A549 (cell line): Measurements from ENCODE around the gene PDGFRA. TPM values are rescaled to one million over a fixed set of nuclear protein-coding genes. Genes with fewer than 3 reads are reported as not detected.

ENCODE experiments used
- ATAC-seq, 2 experiments: fragments of 200-7000 bp in 1 of 2; fragments of >200 bp in 1 of 2; cut with Nextera tagmentation in 1 of 2; cut with Tn5 transposase in 1 of 2; 3 replicates each; pipeline versions ENCODE4 v1.8.0 to v1.9.1; 2018 to 2020; ENCODE audit warnings: mild to moderate bottlenecking in 1 of 2, moderate library complexity in 1 of 2
- CTCF ChIA-PET: fragments of 300-600 bp; sonication (Branson Sonifier 250); formaldehyde crosslinking; extraction: SDS; loops from one replicate; lab custom pipeline; 2021; ENCODE audit warnings: antibody characterized with exemption, inconsistent platforms; lab: Yijun Ruan, JAX
- POLR2A ChIA-PET: fragments of 350-600 bp; formaldehyde crosslinking; extraction: SDS; loops from one replicate; lab custom pipeline; 2021; ENCODE audit warnings: antibody characterized with exemption, inconsistent platforms; lab: Yijun Ruan, JAX
- DNase-seq, 2 experiments: peaks; one replicate each; pipeline versions ENCODE4 v3.0.0 to v3.0.0-alpha.2; 2011 to 2016; ENCODE audit warnings: low read depth in 1 of 2, low spot score in 1 of 2
- FAIRE-seq: peaks from 2 replicates; lab custom pipeline; 2011; peaks lifted over from hg19 to GRCh38; lab: Jason Lieb, UNC
- H3K27ac ChIP-seq, 2 experiments: fragments of >200 bp; sonication (Bioruptor Twin); formaldehyde crosslinking; 3 replicates each; pipeline ENCODE4 v1.5.1; 2016 to 2017
- H3K4me1 ChIP-seq: fragments of >200 bp; sonication (Bioruptor Twin); formaldehyde crosslinking; 3 replicates; pipeline ENCODE4 v1.6.1; 2016
- H3K4me2 ChIP-seq: fragments of >200 bp; sonication (Bioruptor Twin); formaldehyde crosslinking; 3 replicates; pipeline ENCODE4 v1.6.1; 2016
- H3K4me3 ChIP-seq: fragments of >200 bp; sonication (Bioruptor Twin); formaldehyde crosslinking; 3 replicates; pipeline ENCODE4 v1.5.1; 2016
- H3K9me3 ChIP-seq: fragments of >200 bp; sonication (Bioruptor Twin); formaldehyde crosslinking; 3 replicates; pipeline ENCODE4 v1.6.1; 2016
- BHLHE40 ChIP-seq: IDR thresholded peaks from 2 replicates; pipeline ENCODE4 v1.6.1; 2012; ENCODE audit warnings: low read depth, low read length, inconsistent platforms
- HOXB13 ChIP-seq: fragments of 250-450 bp; sonication (Bioruptor Pico); IDR thresholded peaks from 2 replicates; pipeline ENCODE4 v1.5.0; 2020; ENCODE audit warnings: low read depth, mild to moderate bottlenecking, moderate library complexity
- HOXB5 ChIP-seq: fragments of 250-450 bp; sonication (Bioruptor Pico); IDR thresholded peaks from 2 replicates; pipeline ENCODE4 v1.5.0; 2020; ENCODE audit warnings: mild to moderate bottlenecking, moderate library complexity
- MAFK ChIP-seq: fragments of 450-650 bp; IDR thresholded peaks from 2 replicates; pipeline ENCODE4 v1.6.1; 2014; ENCODE audit not compliant: partially characterized antibody
- MYC ChIP-seq: IDR thresholded peaks from 2 replicates; pipeline ENCODE4 v1.6.1; 2012; ENCODE audit warnings: mild to moderate bottlenecking, inconsistent platforms, low read length, improper control_type of control experiment, borderline replicate concordance
- NFE2L2 ChIP-seq: fragments of 150-350 bp; conservative IDR thresholded peaks from 2 replicates; pipeline ENCODE4 v1.6.1; 2014; ENCODE audit warnings: low read length
- NR3C1 ChIP-seq: fragments of >200 bp; sonication (Bioruptor Twin); formaldehyde crosslinking; IDR thresholded peaks from 3 replicates; pipeline ENCODE4 v1.6.1; 2017
- RARB ChIP-seq: fragments of 250-450 bp; sonication (Bioruptor Pico); IDR thresholded peaks from 2 replicates; pipeline ENCODE4 v1.8.0; 2021; ENCODE audit warnings: mild to moderate bottlenecking, moderate library complexity
- RFX5 ChIP-seq: fragments of 450-650 bp; IDR thresholded peaks from 2 replicates; pipeline ENCODE4 v1.7.1; 2014; ENCODE audit warnings: antibody characterized with exemption, mild to moderate bottlenecking, moderate library complexity
- SMC3 ChIP-seq: fragments of >200 bp; sonication (Bioruptor Twin); formaldehyde crosslinking; IDR thresholded peaks from 3 replicates; pipeline ENCODE4 v1.6.1; 2018; ENCODE audit warnings: inconsistent platforms
- ZNF302 ChIP-seq: fragments of 250-450 bp; sonication (Bioruptor Pico); IDR thresholded peaks from 2 replicates; pipeline ENCODE4 v1.9.0; 2021; ENCODE audit warnings: inconsistent platforms, mild to moderate bottlenecking, moderate library complexity
- WGBS: methylation state at CpG from one replicate; pipeline ENCODE4 v1.1.6; 2017; ENCODE audit errors: missing lambda C conversion rate; 5-methylcytosine and 5-hydroxymethylcytosine counted together
- polyA plus RNA-seq, 4 experiments: library from polyadenylated mRNA; depleted of rRNA in 3 of 4; stranded (reverse); fragments of >200 nt; fragmentation: RNase III in 1 of 4; extraction: RNeasy Plus Mini Kit Qiagen cat#74134 plus additional on column Dnase treatment in 1 of 4; gene quantifications; 2 replicates in 3 of 4; 3 replicates in 1 of 4; pipeline ENCODE4 v1.2.3, GENCODE V29; 2011 to 2017
- TF ChIP-seq, protein P1 (sequence below): fragments of >200 bp; sonication (Bioruptor Twin); formaldehyde crosslinking; IDR thresholded peaks from 3 replicates; pipeline ENCODE4 v1.5.1; 2016
- TF ChIP-seq, protein P2 (sequence below): fragments of >200 bp; sonication (Bioruptor Twin); formaldehyde crosslinking; IDR thresholded peaks from 2 replicates; pipeline ENCODE4 v1.6.1; 2016
- TF ChIP-seq, protein P3 (sequence below): fragments of 150-350 bp; IDR thresholded peaks from 2 replicates; pipeline ENCODE4 v1.6.1; 2014; ENCODE audit warnings: low read depth, mild to moderate bottlenecking, low read length
- TF ChIP-seq, protein P4 (sequence below): fragments of >200 bp; sonication (Bioruptor Twin); formaldehyde crosslinking; IDR thresholded peaks from 3 replicates; pipeline ENCODE4 v1.6.1; 2016
- TF ChIP-seq, protein P5 (sequence below): fragments of 200-600 bp; sonication (generic); IDR thresholded peaks from 2 replicates; pipeline ENCODE4 v1.6.1; 2016; ENCODE audit warnings: antibody characterized with exemption, mild to moderate bottlenecking, moderate library complexity

The PDGFRA gene
- polyA plus RNA-seq, 2 of the 4 experiments (the other 2 are of a cell fraction), result 0.40 to 0.92 TPM

GRCh38 chr4:54215379-54216077, 13.6 kb upstream of the PDGFRA start:
- no peak overlapping the region for H3K27ac ChIP-seq
- 71% methylated on average over 4 of the region's 4 CpGs for WGBS
- 0 out of 3 replicates have a peak, but pooled peaks cover 4% of the 10 kb centered on the region for H3K4me1 ChIP-seq
- no peaks in the 10 kb centered on the region for H3K9me3 ChIP-seq
- no peak overlapping the region for H3K4me3 ChIP-seq
- no peak overlapping the region for H3K4me2 ChIP-seq
- FAIRE-seq (no peak), ATAC-seq (no peak), DNase-seq (no peak)
- POLR2A ChIA-PET, result interaction anchor here (0.7 kb wide), 1 partner anchor 307 kb away, joined by 3 read pairs; no protein-coding TSS in a partner anchor
- CTCF ChIA-PET, result interaction anchor here (0.6 to 6.9 kb wide), 4 partner anchors 285 to 374 kb away, joined by 3 to 82 read pairs (median 8); no protein-coding TSS in a partner anchor
- TF ChIP-seq, protein P1, sequence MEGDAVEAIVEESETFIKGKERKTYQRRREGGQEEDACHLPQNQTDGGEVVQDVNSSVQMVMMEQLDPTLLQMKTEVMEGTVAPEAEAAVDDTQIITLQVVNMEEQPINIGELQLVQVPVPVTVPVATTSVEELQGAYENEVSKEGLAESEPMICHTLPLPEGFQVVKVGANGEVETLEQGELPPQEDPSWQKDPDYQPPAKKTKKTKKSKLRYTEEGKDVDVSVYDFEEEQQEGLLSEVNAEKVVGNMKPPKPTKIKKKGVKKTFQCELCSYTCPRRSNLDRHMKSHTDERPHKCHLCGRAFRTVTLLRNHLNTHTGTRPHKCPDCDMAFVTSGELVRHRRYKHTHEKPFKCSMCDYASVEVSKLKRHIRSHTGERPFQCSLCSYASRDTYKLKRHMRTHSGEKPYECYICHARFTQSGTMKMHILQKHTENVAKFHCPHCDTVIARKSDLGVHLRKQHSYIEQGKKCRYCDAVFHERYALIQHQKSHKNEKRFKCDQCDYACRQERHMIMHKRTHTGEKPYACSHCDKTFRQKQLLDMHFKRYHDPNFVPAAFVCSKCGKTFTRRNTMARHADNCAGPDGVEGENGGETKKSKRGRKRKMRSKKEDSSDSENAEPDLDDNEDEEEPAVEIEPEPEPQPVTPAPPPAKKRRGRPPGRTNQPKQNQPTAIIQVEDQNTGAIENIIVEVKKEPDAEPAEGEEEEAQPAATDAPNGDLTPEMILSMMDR, result no peak
- TF ChIP-seq BHLHE40 (no peak), RFX5 (no peak), MAFK (no peak), NFE2L2 (no peak), RARB (CRISPR knock-in tag) (no peak), HOXB13 (CRISPR knock-in tag) (no peak), NR3C1 (no peak), SMC3 (no peak), ZNF302 (CRISPR knock-in tag) (no peak), MYC (no peak), HOXB5 (CRISPR knock-in tag) (no peak)
- TF ChIP-seq, protein P2, sequence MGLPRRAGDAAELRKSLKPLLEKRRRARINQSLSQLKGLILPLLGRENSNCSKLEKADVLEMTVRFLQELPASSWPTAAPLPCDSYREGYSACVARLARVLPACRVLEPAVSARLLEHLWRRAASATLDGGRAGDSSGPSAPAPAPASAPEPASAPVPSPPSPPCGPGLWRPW, result no peak
- TF ChIP-seq, protein P3, sequence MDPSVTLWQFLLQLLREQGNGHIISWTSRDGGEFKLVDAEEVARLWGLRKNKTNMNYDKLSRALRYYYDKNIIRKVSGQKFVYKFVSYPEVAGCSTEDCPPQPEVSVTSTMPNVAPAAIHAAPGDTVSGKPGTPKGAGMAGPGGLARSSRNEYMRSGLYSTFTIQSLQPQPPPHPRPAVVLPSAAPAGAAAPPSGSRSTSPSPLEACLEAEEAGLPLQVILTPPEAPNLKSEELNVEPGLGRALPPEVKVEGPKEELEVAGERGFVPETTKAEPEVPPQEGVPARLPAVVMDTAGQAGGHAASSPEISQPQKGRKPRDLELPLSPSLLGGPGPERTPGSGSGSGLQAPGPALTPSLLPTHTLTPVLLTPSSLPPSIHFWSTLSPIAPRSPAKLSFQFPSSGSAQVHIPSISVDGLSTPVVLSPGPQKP, result no peak
- TF ChIP-seq, protein P4, sequence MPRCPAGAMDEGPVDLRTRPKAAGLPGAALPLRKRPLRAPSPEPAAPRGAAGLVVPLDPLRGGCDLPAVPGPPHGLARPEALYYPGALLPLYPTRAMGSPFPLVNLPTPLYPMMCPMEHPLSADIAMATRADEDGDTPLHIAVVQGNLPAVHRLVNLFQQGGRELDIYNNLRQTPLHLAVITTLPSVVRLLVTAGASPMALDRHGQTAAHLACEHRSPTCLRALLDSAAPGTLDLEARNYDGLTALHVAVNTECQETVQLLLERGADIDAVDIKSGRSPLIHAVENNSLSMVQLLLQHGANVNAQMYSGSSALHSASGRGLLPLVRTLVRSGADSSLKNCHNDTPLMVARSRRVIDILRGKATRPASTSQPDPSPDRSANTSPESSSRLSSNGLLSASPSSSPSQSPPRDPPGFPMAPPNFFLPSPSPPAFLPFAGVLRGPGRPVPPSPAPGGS, result no peak
- TF ChIP-seq, protein P5, sequence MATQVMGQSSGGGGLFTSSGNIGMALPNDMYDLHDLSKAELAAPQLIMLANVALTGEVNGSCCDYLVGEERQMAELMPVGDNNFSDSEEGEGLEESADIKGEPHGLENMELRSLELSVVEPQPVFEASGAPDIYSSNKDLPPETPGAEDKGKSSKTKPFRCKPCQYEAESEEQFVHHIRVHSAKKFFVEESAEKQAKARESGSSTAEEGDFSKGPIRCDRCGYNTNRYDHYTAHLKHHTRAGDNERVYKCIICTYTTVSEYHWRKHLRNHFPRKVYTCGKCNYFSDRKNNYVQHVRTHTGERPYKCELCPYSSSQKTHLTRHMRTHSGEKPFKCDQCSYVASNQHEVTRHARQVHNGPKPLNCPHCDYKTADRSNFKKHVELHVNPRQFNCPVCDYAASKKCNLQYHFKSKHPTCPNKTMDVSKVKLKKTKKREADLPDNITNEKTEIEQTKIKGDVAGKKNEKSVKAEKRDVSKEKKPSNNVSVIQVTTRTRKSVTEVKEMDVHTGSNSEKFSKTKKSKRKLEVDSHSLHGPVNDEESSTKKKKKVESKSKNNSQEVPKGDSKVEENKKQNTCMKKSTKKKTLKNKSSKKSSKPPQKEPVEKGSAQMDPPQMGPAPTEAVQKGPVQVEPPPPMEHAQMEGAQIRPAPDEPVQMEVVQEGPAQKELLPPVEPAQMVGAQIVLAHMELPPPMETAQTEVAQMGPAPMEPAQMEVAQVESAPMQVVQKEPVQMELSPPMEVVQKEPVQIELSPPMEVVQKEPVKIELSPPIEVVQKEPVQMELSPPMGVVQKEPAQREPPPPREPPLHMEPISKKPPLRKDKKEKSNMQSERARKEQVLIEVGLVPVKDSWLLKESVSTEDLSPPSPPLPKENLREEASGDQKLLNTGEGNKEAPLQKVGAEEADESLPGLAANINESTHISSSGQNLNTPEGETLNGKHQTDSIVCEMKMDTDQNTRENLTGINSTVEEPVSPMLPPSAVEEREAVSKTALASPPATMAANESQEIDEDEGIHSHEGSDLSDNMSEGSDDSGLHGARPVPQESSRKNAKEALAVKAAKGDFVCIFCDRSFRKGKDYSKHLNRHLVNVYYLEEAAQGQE, result no peak
- TF ChIP-seq, all 56 proteins: peak for 0
